ENCODE data around the gene RBM47.
A peak's percentile ranks its signal among the peaks of the same experiment; 100 is the strongest.
"Not testable (repeated sequence)": the region's sequence is repeated elsewhere in the genome, so short reads cannot be mapped to it uniquely, and the experiment has no call there.

RBM47 gene

GRCh38 chr4:40629401-40630334 is at the start of gene RBM47:
RBM47 (minus strand) TSS chr4:40629864; CDS start chr4:40438893, 190,971 bp downstream.
- no peak for DNase-seq

GRCh38 chr4:40678421-40678820 is 48.8 kb upstream of the RBM47 start:
- DNase-seq, result no peak

GRCh38 chr4:40675166-40675565 is 45.5 kb upstream of the RBM47 start:
- DNase-seq, result no peak

GRCh38 chr4:40672528-40673522 is 43.2 kb upstream of the RBM47 start:
- peak; percentile 95 for DNase-seq

- DNase-seq, result no peak
These were observed 39.8 kb upstream of the RBM47 start for GRCh38 chr4:40669504-40669903.

- no peak for DNase-seq
These were observed 36.2 kb upstream of the RBM47 start for GRCh38 chr4:40665842-40666241.

GRCh38 chr4:40662962-40663604 is 33.4 kb upstream of the RBM47 start:
- no peak for DNase-seq

- DNase-seq, result no peak
These were observed 32.1 kb upstream of the RBM47 start for GRCh38 chr4:40661803-40662202.

- no peak for DNase-seq
These were observed 26.7 kb upstream of the RBM47 start for GRCh38 chr4:40656201-40656863.

- DNase-seq, result no peak
These were observed 21.6 kb upstream of the RBM47 start for GRCh38 chr4:40651280-40651679.

GRCh38 chr4:40649321-40649720 is 19.7 kb upstream of the RBM47 start:
- no peak for DNase-seq

GRCh38 chr4:40648742-40649281 is 19.1 kb upstream of the RBM47 start:
- DNase-seq, result no peak

GRCh38 chr4:40648131-40648530 is 18.5 kb upstream of the RBM47 start:
- DNase-seq, result no peak

- no peak for DNase-seq
These were observed 15.9 kb upstream of the RBM47 start for GRCh38 chr4:40645586-40645985.

GRCh38 chr4:40632080-40632479 is 2.4 kb upstream of the RBM47 start:
- no peak for DNase-seq

- DNase-seq, result no peak
These were observed 814 bp upstream of the RBM47 start for GRCh38 chr4:40630335-40631021.

- DNase-seq, result no peak
These were observed 776 bp downstream of the RBM47 start for GRCh38 chr4:40628888-40629287.

GRCh38 chr4:40628407-40628806 is 1.3 kb downstream of the RBM47 start:
- not testable (repeated sequence) for DNase-seq

- no peak for DNase-seq
These were observed 2.1 kb downstream of the RBM47 start for GRCh38 chr4:40627540-40627939.

GRCh38 chr4:40626183-40626990 is 3.3 kb downstream of the RBM47 start:
- no peak for DNase-seq

- no peak for DNase-seq
These were observed 6.0 kb downstream of the RBM47 start for GRCh38 chr4:40623707-40624106.

All from SIG-M5 (cell line).